Smooth muscle cell of the brain vasculature (primary cell): ENCODE results near the gene TLK1.
"Not testable (repeated sequence)": the region's sequence is repeated elsewhere in the genome, so short reads cannot be mapped to it uniquely, and the experiment has no call there.

ENCODE experiments used
- DNase-seq: peaks from one replicate; pipeline ENCODE4 v3.0.0-alpha.2; 2012; ENCODE audit warnings: low read depth, low spot score

TLK1 gene

DNA sequence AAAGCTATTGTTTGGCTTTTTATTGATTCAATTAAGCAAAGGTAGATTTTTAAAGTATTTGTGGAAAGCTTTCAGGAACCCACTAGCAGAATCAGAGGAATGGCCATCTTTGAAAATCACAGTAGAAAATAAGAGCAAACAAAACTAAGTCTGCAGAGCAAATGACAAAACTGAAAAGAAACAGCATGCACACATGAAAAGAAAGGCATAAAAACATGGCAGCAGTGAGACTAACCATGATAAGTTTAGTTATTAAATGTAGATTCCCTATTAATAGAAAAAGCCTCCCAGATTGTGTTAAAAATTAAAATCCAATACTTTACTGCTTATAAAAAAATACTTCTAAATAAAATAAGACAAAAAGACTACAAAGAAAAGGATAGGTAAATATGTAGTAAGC is 9.1 kb upstream of the TLK1 start:
- no peak for DNase-seq

- no peak for DNase-seq
These were observed 8.6 kb upstream of the TLK1 start for GRCh38 chr2:171169333-171169732.

DNA sequence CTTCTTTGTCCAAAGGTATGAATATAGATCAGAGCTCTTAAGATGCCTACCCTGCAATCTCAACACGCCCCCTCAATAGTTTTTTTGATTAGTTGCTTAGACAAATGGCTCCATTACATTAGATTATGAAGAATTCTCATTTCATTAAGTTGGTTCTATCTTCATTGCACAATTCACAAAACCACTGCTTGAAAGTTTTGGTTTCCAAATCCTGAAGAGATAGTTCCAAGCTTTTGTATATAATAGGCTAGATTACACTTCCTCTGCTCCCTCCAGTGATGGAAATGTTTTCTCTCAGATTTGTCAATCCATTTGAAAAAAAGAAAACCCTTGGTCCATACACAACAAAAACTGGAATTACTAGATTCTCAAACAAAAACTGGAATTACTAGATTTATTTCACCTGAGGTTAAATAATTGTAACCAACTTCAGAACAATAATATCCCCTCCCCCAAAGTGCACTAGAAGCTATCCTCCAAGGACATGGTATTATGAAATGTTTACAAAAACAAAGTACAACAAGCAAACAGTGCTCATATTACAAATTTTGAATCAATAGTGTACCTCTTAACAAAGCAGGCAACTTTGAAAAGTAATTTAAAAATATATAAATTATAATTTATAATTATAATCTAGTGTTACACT is 6.8 kb upstream of the TLK1 start:
- no peak for DNase-seq

GRCh38 chr2:171166328-171166983 is 5.8 kb upstream of the TLK1 start:
- no peak for DNase-seq

DNA sequence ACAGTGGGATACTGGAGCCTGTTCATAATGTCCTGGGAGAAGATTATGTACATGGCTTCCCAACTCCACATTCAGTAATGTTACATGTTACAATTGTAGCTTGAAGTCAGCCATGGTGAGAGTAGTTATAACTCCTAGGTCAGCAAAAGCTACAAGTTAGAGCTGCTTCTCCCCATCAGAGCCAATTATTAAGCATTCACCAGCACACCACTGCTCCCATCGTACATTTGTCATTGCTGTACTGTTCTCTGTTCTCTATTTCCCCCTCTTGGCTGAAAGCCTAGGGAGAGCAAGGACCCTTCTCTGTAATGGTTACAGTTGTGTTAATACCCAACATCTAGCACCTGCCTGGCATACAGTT is 5.3 kb upstream of the TLK1 start:
- no peak for DNase-seq

GRCh38 chr2:171163261-171163660 is 2.6 kb upstream of the TLK1 start:
- DNase-seq, result no peak

- DNase-seq, result not testable (repeated sequence)
These were observed 2.0 kb upstream of the TLK1 start for GRCh38 chr2:171162522-171163197.

GRCh38 chr2:171160956-171161740 is 455 bp upstream of the TLK1 start:
- DNase-seq, result no peak

- no peak for DNase-seq
These were observed 1.1 kb downstream of the TLK1 start for GRCh38 chr2:171159372-171160118.

DNA sequence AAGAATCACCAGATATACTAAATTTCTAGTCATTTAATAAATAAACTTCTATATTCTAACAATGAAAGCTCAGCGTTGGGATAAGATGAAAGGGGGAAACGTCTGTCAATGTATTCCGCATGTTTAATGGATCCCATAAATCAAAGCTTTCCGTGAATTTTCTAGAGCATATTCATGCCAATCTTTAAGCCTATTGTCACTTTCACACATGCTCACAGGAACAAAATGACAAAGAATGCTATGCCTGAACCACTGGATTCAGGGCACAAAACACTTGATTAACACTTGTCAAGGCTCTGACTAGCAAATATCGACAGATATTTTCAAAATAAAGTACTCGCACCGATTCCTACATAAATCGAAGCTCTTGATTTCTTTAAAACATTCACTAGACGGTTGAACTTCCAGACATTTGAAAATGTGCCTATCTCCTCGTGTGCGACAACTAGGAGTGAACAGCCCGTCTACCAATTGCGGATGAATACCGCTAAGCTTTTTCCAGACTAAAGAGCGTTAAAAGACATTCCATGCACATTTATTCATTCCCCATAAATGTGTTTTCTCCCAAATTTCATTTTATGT is 1.8 kb downstream of the TLK1 start:
- no peak for DNase-seq

GRCh38 chr2:171158036-171158789 is 2.5 kb downstream of the TLK1 start:
- no peak for DNase-seq

DNA sequence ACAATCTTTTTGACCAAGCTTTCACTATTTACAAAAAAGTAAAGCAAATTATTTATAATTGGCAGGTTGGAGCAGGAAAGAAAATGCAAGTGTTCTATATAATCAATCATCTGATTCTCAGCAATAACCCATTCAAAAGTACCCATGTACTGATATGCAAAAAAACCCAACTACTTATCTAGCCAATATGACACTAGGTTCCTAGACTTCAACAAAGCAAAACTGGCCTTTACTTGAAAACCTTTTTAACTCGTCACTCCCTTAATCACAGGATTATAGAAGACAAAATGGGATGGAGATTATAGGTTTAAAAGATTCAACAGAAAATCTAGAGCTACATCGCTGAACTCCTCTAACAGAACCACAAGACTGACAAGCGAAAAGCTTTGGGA is 3.6 kb downstream of the TLK1 start:
- DNase-seq, result no peak

GRCh38 chr2:171154348-171154747 is 6.3 kb downstream of the TLK1 start:
- DNase-seq, result no peak

DNA sequence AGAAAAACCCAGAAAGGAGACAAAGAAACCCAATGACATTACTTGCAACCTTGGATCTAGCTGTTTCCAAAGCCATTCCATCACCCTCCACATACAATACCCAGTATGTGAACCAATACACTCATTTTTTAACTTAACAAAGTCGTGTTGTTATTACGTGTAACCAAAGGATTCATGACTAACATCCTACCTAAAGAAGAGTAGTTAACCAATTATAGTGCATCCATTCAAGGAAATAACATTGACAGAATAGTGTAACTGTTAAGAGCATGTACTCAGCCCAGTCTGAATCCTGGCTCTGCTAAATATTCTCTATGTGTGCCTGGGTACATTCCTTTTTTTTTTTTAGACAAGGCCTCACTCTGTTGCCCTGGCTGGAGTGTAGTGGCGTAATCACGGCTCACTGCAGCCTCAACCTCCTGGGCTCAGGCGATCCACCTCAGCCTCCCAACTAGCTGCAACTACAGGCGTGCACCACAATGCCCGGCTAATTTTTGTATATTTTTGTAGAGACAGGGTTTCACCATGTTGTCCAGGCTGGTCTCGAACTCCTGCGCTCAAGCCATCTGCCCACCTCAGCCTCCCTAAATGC is 9.9 kb downstream of the TLK1 start:
- DNase-seq, result no peak

DNA sequence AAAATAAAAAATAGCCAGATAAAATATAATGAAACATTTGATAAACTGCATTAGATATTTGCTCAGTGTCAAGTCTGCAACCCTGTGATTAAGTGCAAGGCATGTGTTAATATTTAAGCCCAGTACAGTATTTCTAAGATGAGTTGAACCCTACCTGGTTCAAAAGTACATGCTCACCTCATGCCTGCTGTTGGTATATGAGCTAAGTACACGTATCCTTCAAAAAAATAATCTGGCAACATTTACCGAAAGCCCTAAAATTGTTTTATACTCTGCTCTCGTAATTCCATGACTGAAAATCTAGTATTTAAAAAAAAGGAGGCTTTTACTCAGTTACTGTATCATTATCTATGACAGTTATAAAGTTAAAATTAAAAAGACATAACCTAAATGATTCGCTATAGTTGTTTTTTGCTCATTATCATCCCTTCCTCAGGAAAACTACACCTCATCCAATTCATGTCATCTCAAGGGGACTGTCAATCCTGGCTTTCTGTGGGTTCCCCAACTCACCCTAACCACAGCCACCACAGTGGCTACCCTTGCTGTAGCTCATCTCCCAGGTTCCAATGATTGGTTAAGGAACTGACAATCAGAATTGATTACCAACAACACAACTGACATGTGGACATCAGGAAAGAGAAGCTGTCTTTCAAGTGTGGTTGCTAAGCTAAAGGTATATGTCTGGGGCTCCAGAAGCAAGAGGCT is 10.6 kb downstream of the TLK1 start:
- DNase-seq, result no peak

DNA sequence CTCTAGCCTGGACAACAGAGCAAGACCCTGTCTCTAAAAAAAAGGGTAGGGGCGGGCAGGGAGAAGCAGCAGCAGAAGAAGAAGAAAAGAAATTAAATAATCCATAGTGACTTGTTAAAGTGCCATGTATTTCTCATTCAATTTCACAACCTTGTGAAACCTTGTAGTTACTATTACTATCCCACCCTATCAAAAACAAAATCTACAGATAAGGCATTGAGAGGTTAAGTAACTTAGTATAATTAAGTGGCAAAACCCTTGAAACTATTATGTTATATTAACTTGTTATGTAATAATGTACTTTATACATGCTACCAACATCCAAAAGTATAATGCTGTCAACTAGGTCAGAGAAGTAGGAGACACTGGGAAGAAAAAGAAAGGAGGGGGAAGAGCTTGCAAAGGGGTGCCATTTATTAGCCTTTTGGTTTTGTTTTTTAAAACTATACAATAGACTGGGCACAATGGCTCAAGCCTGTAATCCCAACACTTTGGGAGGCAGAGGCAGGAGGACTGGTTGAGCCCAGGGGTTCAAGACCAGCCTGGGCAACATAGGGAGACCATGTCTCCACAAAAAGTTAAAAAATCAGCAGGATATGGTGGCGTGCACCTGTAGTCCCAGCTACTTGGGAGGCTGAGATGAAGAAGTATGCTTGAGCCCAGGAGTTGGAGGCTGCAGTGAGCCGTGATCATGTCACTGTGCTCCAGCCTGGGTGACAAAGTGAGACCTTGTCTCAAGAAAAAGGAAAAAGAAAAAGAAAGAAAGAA is 11.3 kb downstream of the TLK1 start:
- DNase-seq, result no peak

DNA sequence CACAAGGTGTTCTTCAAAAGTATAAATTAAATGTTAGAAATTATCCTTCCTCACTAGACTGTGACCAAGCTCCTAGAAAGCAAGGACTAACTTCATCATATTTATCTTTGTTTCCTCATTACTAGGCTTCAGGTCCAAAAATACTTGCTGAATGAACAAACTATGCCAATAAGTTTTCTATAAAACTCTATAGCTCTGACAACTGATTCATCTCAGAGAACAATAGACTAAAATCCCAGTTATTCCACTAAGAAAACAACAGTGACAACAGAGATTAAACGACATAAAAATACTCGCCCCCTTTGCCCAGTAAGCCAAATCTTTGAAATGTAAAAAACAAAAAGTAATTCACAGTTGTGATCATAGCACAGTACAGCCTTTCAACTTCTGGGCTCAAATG is 13.6 kb downstream of the TLK1 start:
- DNase-seq, result no peak

DNA sequence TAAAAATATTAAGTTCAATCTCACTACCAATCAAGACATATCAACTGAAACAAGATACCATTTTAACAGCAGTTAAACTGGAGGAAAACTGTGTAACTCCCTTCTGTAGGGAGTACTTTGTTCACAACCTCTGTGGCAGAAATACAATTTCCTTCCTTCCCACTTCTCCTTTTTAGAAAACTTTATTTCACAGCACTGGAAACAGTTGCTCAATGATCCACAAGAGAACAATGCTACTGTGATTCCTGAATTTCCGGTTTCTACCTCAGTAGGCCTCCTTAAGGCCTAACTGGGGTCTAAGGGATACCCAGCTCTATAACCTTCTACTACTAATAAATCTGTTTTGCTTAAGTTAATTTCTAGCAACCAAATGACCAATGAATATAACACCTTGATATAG is 14.1 kb downstream of the TLK1 start:
- DNase-seq, result no peak

DNA sequence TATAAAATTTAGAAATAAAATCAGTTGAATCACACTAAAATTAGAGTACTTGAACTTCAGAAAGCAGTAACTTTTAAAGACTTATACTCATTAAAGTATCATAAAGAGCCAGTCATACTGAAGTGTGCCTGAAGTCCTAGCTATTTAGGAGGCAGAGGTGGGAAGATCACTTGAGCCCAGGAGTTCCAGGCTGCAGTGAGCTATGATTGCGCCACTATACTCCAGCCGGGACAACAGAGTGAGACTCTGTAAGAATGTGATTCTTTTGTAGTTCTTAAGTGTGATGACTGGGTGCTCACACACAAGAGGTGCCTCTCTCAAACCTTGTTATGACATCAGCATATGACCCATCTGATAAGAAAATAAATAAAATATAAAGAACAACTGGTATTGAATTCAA is 14.6 kb downstream of the TLK1 start:
- DNase-seq, result no peak
